ENCODE data around the gene HLCS.

- TF ChIP-seq, protein P1, sequence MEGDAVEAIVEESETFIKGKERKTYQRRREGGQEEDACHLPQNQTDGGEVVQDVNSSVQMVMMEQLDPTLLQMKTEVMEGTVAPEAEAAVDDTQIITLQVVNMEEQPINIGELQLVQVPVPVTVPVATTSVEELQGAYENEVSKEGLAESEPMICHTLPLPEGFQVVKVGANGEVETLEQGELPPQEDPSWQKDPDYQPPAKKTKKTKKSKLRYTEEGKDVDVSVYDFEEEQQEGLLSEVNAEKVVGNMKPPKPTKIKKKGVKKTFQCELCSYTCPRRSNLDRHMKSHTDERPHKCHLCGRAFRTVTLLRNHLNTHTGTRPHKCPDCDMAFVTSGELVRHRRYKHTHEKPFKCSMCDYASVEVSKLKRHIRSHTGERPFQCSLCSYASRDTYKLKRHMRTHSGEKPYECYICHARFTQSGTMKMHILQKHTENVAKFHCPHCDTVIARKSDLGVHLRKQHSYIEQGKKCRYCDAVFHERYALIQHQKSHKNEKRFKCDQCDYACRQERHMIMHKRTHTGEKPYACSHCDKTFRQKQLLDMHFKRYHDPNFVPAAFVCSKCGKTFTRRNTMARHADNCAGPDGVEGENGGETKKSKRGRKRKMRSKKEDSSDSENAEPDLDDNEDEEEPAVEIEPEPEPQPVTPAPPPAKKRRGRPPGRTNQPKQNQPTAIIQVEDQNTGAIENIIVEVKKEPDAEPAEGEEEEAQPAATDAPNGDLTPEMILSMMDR (tag by site-specific recombination; IDR thresholded peaks at IDR 0.05), result no peak
- no peak for TF ChIP-seq ZNF138 (tag by site-specific recombination; IDR thresholded peaks at IDR 0.05; ENCODE audit: borderline replicate concordance)
- no peak for TF ChIP-seq ZNF558 (tag by site-specific recombination; IDR thresholded peaks at IDR 0.05)
- no peak for TF ChIP-seq ZNF76 (tag by site-specific recombination; IDR thresholded peaks at IDR 0.05; ENCODE audit: borderline replicate concordance, low read depth)
Measured at GRCh38 chr21:36915014-36915695, 51.3 kb downstream of the HLCS start.
